Left ventricle myocardium inferior (tissue), 1 donor: ENCODE measurements around the gene FBXO45. TPM values are rescaled to one million over a fixed set of nuclear protein-coding genes. Genes with fewer than 3 reads are reported as not detected.
"Not testable (repeated sequence)": the region's sequence is repeated elsewhere in the genome, so short reads cannot be mapped to it uniquely, and the experiment has no call there.

Experiments
- DNase-seq: peaks from one replicate; pipeline ENCODE4 v3.0.0-alpha.2; 2020
- H3K27ac ChIP-seq: fragments of 200-600 bp; replicated peaks from 2 replicates; pipeline ENCODE4 v1.8.0; 2021
- H3K27me3 ChIP-seq: fragments of 200-600 bp; 2 replicates; pipeline ENCODE4 v1.8.0; 2021; ENCODE audit warnings: low read depth
- H3K36me3 ChIP-seq: fragments of 200-600 bp; 2 replicates; pipeline ENCODE4 v1.8.0; 2021
- H3K4me1 ChIP-seq: fragments of 200-600 bp; 2 replicates; pipeline ENCODE4 v1.8.0; 2021
- H3K4me3 ChIP-seq: fragments of 200-600 bp; 2 replicates; pipeline ENCODE4 v1.8.0; 2021; ENCODE audit warnings: mild to moderate bottlenecking, moderate library complexity
- H3K9me3 ChIP-seq: fragments of 200-600 bp; replicated peaks from 2 replicates; pipeline ENCODE4 v1.8.0; 2021
- intact Hi-C: fragments of 100-400 bp; cut with micrococcal nuclease; formaldehyde crosslinking; loops from one replicate; pipeline ENCODE4 v1.11.0; 2022
- long read RNA-seq: library from polyadenylated mRNA; unstranded; transcript quantifications from one replicate; pipeline ENCODE4 v2.0.0, GENCODE V29; 2021
- total RNA-seq: library from RNA; stranded (reverse); fragmentation: NEBNext Ultra II Directional; extraction: Animal tissue kit (Norgen Biotek cat#: 25700); gene quantifications from one replicate; pipeline ENCODE4 v1.2.1, GENCODE V29; 2021
- TF ChIP-seq, protein P1 (sequence below): fragments of 200-600 bp; IDR thresholded peaks from 2 replicates; pipeline ENCODE4 v1.8.0; 2021; ENCODE audit warnings: antibody characterized with exemption, mild to moderate bottlenecking, borderline replicate concordance
- donor health status: DM: no; HTN: yes; CAD: no; lungs with severe emphysema.

The FBXO45 gene
- 7.3 TPM for total RNA-seq
- long read RNA-seq, full-length matches to known transcripts: 30 of 30 reads
- long read RNA-seq, partial matches to known transcripts: 0 of 30 reads
- long read RNA-seq, other reads (novel, unspliced or antisense): 0 of 30 reads

DNA sequence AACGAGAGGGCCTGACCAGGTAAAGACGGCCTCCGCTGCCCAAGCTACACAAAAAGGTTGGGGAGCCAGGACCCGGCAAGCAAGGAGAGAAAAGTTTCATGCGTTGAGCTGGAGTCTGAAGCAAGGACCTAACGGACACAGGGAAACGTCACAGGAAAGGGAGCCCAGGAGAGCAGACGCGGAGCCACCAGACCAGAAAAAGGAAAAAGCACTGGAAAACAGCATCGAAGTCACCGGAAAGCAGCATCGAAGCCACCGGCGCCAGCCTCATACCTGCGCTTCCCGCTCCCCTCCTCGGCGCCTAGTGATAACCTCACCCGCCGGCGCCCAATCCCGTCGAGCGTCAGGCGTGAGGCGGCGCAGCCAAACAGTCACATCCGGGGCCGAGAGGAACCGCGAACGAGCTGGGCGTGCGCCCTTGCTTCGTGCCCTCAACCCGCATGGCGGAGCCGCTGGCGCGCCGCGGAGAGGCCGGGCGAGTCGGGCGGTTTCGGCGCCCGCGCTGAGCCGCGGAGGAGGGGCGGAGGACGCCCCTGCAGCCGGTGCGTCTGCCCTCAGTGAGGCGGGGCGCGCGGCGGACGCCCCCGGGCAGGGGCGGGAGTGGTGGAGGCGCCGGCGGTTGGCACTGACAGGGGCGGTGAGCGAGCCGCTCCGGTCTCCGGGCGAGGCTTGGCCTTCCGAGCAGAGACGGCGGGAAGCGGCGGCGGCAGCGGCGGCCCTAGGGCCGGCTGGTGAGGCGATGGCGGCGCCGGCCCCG lies at the start of gene FBXO45, which contains the start of gene WDR53:
Gene FBXO45 (plus strand): TSS at position 415 of the 757 bp plus-strand sequence. CDS start 325 bp downstream, at position 740.
Gene WDR53 (minus strand): TSS at position 309 of the 757 bp plus-strand sequence. CDS start 7,079 bp downstream, outside the sequence.
- intact Hi-C loops: no loop called here
- Histone ChIP-seq H3K9me3 (no peaks in the 10 kb centered on the region), H3K4me3 (peak within 1 kb of the TSS; percentile 74), H3K27ac (peak within 1 kb of the TSS; percentile 85), H3K4me1 (peaks cover 42% of the 10 kb centered on the region), H3K36me3 (peaks cover 18% of the 10 kb centered on the region), H3K27me3 (no peaks in the 10 kb centered on the region)
- peak; percentile 95 for DNase-seq
- TF ChIP-seq, protein P1, sequence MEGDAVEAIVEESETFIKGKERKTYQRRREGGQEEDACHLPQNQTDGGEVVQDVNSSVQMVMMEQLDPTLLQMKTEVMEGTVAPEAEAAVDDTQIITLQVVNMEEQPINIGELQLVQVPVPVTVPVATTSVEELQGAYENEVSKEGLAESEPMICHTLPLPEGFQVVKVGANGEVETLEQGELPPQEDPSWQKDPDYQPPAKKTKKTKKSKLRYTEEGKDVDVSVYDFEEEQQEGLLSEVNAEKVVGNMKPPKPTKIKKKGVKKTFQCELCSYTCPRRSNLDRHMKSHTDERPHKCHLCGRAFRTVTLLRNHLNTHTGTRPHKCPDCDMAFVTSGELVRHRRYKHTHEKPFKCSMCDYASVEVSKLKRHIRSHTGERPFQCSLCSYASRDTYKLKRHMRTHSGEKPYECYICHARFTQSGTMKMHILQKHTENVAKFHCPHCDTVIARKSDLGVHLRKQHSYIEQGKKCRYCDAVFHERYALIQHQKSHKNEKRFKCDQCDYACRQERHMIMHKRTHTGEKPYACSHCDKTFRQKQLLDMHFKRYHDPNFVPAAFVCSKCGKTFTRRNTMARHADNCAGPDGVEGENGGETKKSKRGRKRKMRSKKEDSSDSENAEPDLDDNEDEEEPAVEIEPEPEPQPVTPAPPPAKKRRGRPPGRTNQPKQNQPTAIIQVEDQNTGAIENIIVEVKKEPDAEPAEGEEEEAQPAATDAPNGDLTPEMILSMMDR: no peak

- intact Hi-C loops: loop anchor here (10.0 kb wide), 1 partner anchor 264 kb away; no protein-coding TSS in a partner anchor
- Histone ChIP-seq H3K27ac (peak overlapping the region; percentile 39), H3K4me1 (peaks cover 11% of the 10 kb centered on the region), H3K9me3 (peaks cover 42% of the 10 kb centered on the region), H3K4me3 (no peak overlapping the region), H3K27me3 (no peaks in the 10 kb centered on the region), H3K36me3 (no peaks in the 10 kb centered on the region)
- peak; percentile 49 for DNase-seq
- TF ChIP-seq, protein P1: peak; percentile 73
Observed at GRCh38 chr3:196518966-196519717, 49.3 kb upstream of the FBXO45 start.

DNA sequence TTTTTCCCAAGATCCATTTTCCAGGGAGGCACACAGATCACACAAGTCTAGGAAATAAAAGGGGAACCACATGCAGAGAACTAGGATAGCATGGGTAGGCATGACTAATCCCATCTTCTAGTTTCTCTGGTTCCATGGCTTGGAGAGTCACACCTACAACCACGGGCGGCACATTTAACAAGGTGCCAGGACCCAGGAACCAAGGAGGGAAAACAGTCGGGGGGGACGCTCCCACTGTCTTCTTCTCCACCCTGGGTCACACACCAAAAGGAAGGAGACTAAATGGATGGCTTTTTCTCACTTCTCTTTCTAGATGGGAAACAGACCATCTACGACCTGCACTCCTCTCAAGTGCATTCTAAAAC lies 48.8 kb upstream of the FBXO45 start:
- TF ChIP-seq, protein P1: no peak
- DNase-seq: no peak
- Histone ChIP-seq H3K4me1 (peaks cover 11% of the 10 kb centered on the region), H3K4me3 (no peak overlapping the region), H3K27me3 (no peaks in the 10 kb centered on the region), H3K36me3 (no peaks in the 10 kb centered on the region), H3K9me3 (peaks cover 42% of the 10 kb centered on the region), H3K27ac (no peak overlapping the region)
- intact Hi-C loops: loop anchor here (10.0 kb wide), 1 partner anchor 265 kb away; no protein-coding TSS in a partner anchor

GRCh38 chr3:196521291-196521690 lies 47.2 kb upstream of the FBXO45 start:
- H3K27ac ChIP-seq, H3K36me3 ChIP-seq, H3K27me3 ChIP-seq, H3K4me3 ChIP-seq, H3K4me1 ChIP-seq, DNase-seq, intact Hi-C loops: not testable (repeated sequence)
- peaks cover 42% of the 10 kb centered on the region for H3K9me3 ChIP-seq

GRCh38 chr3:196523841-196524240 lies 44.6 kb upstream of the FBXO45 start:
- TF ChIP-seq, protein P1: no peak
- peaks cover 29% of the 10 kb centered on the region for H3K9me3 ChIP-seq
- H3K27ac ChIP-seq: no peak overlapping the region
- no peak for DNase-seq
- H3K36me3 ChIP-seq: no peaks in the 10 kb centered on the region
- intact Hi-C loops: no loop called here
- no peaks in the 10 kb centered on the region for H3K27me3 ChIP-seq
- no peak overlapping the region for H3K4me3 ChIP-seq
- H3K4me1 ChIP-seq: peaks cover 4% of the 10 kb centered on the region
